K562 (cell line): ENCODE results near the gene RAI1. TPM values are rescaled to one million over a fixed set of nuclear protein-coding genes. Genes with fewer than 3 reads are reported as not detected.

Experiments
- ATAC-seq: fragments of 200-7000 bp; cut with Tn5 transposase; 3 replicates; pipeline ENCODE4 v1.9.1; 2020; ENCODE audit warnings: moderate library complexity
- BruUV-seq: library from RNA; stranded (reverse); fragments of 400-500 nt; replicated peaks from 2 replicates; lab custom pipeline; 2021; lab: Mats Ljungman, UMichigan
- CTCF ChIA-PET: fragments of 300-600 bp; formaldehyde crosslinking; extraction: SDS; loops from one replicate; lab custom pipeline; 2021; ENCODE audit warnings: low intra/inter-chr PET ratio; lab: Yijun Ruan, JAX
- POLR2A ChIA-PET: fragments of 300-600, 350-650 bp; sonication (Branson Sonifier 250); formaldehyde crosslinking; extraction: SDS; loops from one replicate; lab custom pipeline; 2021; ENCODE audit warnings: antibody characterized with exemption, inconsistent platforms; lab: Yijun Ruan, JAX
- DNase-seq, 4 experiments: peaks; one replicate each; pipeline versions ENCODE4 v3.0.0 to v3.0.0-alpha.2; 2011 to 2018; ENCODE audit warnings: low spot score in 3 of 4, mixed read lengths in 3 of 4; ENCODE audit errors: extremely low read depth in 1 of 4
- FAIRE-seq: peaks from 2 replicates; lab custom pipeline; 2011; peaks lifted over from hg19 to GRCh38; lab: Jason Lieb, UNC
- H2AFZ ChIP-seq: 2 replicates; pipeline ENCODE4 v1.6.0; 2011; ENCODE audit warnings: low read depth, low read length, control low read depth, inconsistent platforms
- H3K27ac ChIP-seq: fragments of 200-600 bp; 3 replicates; pipeline ENCODE4 v1.8.0; 2011; ENCODE audit warnings: low read depth, mild to moderate bottlenecking, control low read depth, inconsistent platforms, low read length, moderate library complexity, mixed read lengths; ENCODE audit errors: extremely low read depth
- H3K27me3 ChIP-seq, 2 experiments: fragments of 300-600 bp in 1 of 2; 2 replicates in 1 of 2; 3 replicates in 1 of 2; pipeline versions ENCODE4 v1.6.0 to v1.8.0; 2011; ENCODE audit warnings: inconsistent platforms in 2 of 2, low read length in 2 of 2, mild to moderate bottlenecking in 1 of 2, mixed read lengths in 1 of 2, moderate library complexity in 1 of 2; ENCODE audit not compliant: control insufficient read depth in 2 of 2, insufficient read depth in 2 of 2
- H3K36me3 ChIP-seq: fragments of 300-600 bp; 3 replicates; pipeline ENCODE4 v1.8.0; 2011; ENCODE audit warnings: mild to moderate bottlenecking, low read length, inconsistent platforms; ENCODE audit not compliant: control insufficient read depth, insufficient read depth
- H3K4me1 ChIP-seq, 2 experiments: fragments of 200-600 bp in 1 of 2; replicated peaks in 1 of 2; 2 replicates in 1 of 2; 3 replicates in 1 of 2; pipeline versions ENCODE4 v1.5.1 to v1.8.0; 2011; ENCODE audit warnings: inconsistent platforms in 2 of 2, low read length in 2 of 2, mild to moderate bottlenecking in 1 of 2, mixed read lengths in 1 of 2, moderate library complexity in 1 of 2; ENCODE audit not compliant: control insufficient read depth in 2 of 2, insufficient read depth in 2 of 2
- H3K4me2 ChIP-seq: 2 replicates; pipeline ENCODE4 v1.6.1; 2011; ENCODE audit warnings: low read length, control low read depth, inconsistent platforms, mixed read lengths; ENCODE audit not compliant: insufficient read depth
- H3K4me3 ChIP-seq: fragments of 200-600 bp; sonication (generic), shearing (Covaris generic); 2 replicates; pipeline ENCODE4 v1.5.1; 2016; ENCODE audit warnings: control low read depth, inconsistent platforms
- H3K79me2 ChIP-seq: fragments of 200-600 bp; 3 replicates; pipeline ENCODE4 v1.8.0; 2011; ENCODE audit warnings: low read length, inconsistent platforms; ENCODE audit not compliant: control insufficient read depth, insufficient read depth
- H3K9ac ChIP-seq, 2 experiments: 2 replicates each; pipeline versions ENCODE4 v1.6.0 to v1.6.1; 2011; ENCODE audit warnings: low read depth in 2 of 2, low read length in 2 of 2, control low read depth in 1 of 2, inconsistent platforms in 1 of 2, mild to moderate bottlenecking in 1 of 2, mixed read lengths in 1 of 2; ENCODE audit not compliant: insufficient read depth in 1 of 2
- H3K9me1 ChIP-seq: one replicate; pipeline ENCODE4 v1.6.0; 2011; ENCODE audit warnings: inconsistent platforms, mild to moderate bottlenecking, low read length, moderate library complexity; ENCODE audit not compliant: control insufficient read depth, insufficient read depth
- H3K9me3 ChIP-seq: replicated peaks from 2 replicates; pipeline ENCODE4 v1.5.1; 2011; ENCODE audit warnings: low read depth, low read length, inconsistent platforms; ENCODE audit not compliant: control insufficient read depth, insufficient read depth
- H4K20me1 ChIP-seq: replicated peaks from 2 replicates; pipeline ENCODE4 v1.6.1; 2011; ENCODE audit warnings: low read length, inconsistent platforms, mixed read lengths; ENCODE audit not compliant: control insufficient read depth, insufficient read depth
- CBFA2T2 ChIP-seq: fragments of 450-650 bp; conservative IDR thresholded peaks from 2 replicates; pipeline ENCODE4 v1.6.1; 2017; ENCODE audit warnings: mild to moderate bottlenecking
- CCNT2 ChIP-seq: IDR thresholded peaks from 2 replicates; pipeline ENCODE4 v1.6.1; 2011; ENCODE audit warnings: borderline replicate concordance, low read depth, mild to moderate bottlenecking, moderate library complexity, mixed read lengths, low read length; ENCODE audit not compliant: insufficient read length; ENCODE audit errors: extremely low read depth
- HDAC2 ChIP-seq: fragments of 450-650 bp; IDR thresholded peaks from 2 replicates; pipeline ENCODE4 v1.6.1; 2016; ENCODE audit warnings: mild to moderate bottlenecking
- HMG20A ChIP-seq: fragments of 450-650 bp; formaldehyde crosslinking; conservative IDR thresholded peaks from 2 replicates; pipeline ENCODE4 v1.4.0; 2020; ENCODE audit warnings: mild to moderate bottlenecking, mixed read lengths
- MAFG ChIP-seq: fragments of 450-650 bp; conservative IDR thresholded peaks from 2 replicates; pipeline ENCODE4 v1.6.1; 2016; ENCODE audit warnings: missing genetic modification characterization, missing compliant biosample characterization
- NEUROD1 ChIP-seq: fragments of 150-350 bp; IDR thresholded peaks from 2 replicates; pipeline ENCODE4 v1.6.1; 2014; ENCODE audit warnings: borderline replicate concordance, low read length, low read depth; ENCODE audit not compliant: partially characterized antibody
- NFE2 ChIP-seq: IDR thresholded peaks from 2 replicates; pipeline ENCODE4 v1.6.1; 2014; ENCODE audit warnings: antibody characterized with exemption, low read depth
- NRF1 ChIP-seq, 2 experiments: fragments of 450-650 bp; IDR thresholded peaks in 1 of 2; conservative IDR thresholded peaks in 1 of 2; 2 replicates each; pipeline ENCODE4 v1.6.1; 2014; ENCODE audit warnings: mild to moderate bottlenecking in 2 of 2
- RBFOX2 ChIP-seq: fragments of 200-400 bp; formaldehyde crosslinking; IDR thresholded peaks from 2 replicates; pipeline ENCODE4 v1.6.1; 2017; ENCODE audit warnings: low read depth, mild to moderate bottlenecking, low read length, moderate library complexity
- RNF2 ChIP-seq: sonication (generic); IDR thresholded peaks from 2 replicates; pipeline ENCODE4 v1.6.1; 2016
- SP1 ChIP-seq: sonication (generic); formaldehyde crosslinking; IDR thresholded peaks from 2 replicates; pipeline ENCODE4 v1.8.1; 2022; ENCODE audit warnings: mild to moderate bottlenecking, missing genetic modification reagents
- SRSF9 ChIP-seq: fragments of 200-400 bp; formaldehyde crosslinking; IDR thresholded peaks from 2 replicates; pipeline ENCODE4 v1.6.1; 2017; ENCODE audit warnings: low read depth, low read length, borderline replicate concordance
- TBP ChIP-seq: optimal IDR thresholded peaks from 2 replicates; pipeline ENCODE3; 2011; ENCODE audit warnings: low read depth, low read length, improper control_type of control experiment
- YY1 ChIP-seq, 3 experiments: IDR thresholded peaks; 2 replicates each; pipeline ENCODE4 v1.6.1; 2011; ENCODE audit warnings: low read length in 2 of 3, mild to moderate bottlenecking in 2 of 3, moderate library complexity in 2 of 3, borderline replicate concordance in 1 of 3, control low read depth in 1 of 3, low read depth in 1 of 3; ENCODE audit not compliant: insufficient read depth in 3 of 3, insufficient replicate concordance in 2 of 3, control insufficient read depth in 1 of 3, insufficient read length in 1 of 3; ENCODE audit errors: extremely low read depth in 1 of 3
- ZBTB17 ChIP-seq: fragments of 450-650 bp; formaldehyde crosslinking; IDR thresholded peaks from 2 replicates; pipeline ENCODE4 v1.4.0; 2020; ENCODE audit warnings: mild to moderate bottlenecking
- ZNF23 ChIP-seq: fragments of 250-450 bp; sonication (Bioruptor Pico); IDR thresholded peaks from 2 replicates; pipeline ENCODE4 v1.4.0; 2020; ENCODE audit warnings: mild to moderate bottlenecking
- ZNF324 ChIP-seq: fragments of 250-450 bp; sonication (Bioruptor Pico); IDR thresholded peaks from 2 replicates; pipeline ENCODE4 v1.4.0; 2020; ENCODE audit warnings: mild to moderate bottlenecking
- ZSCAN32 ChIP-seq: fragments of 450-650 bp; formaldehyde crosslinking; IDR thresholded peaks from 2 replicates; pipeline ENCODE4 v1.4.0; 2020; ENCODE audit warnings: mild to moderate bottlenecking, moderate library complexity
- WGBS: fragments of 100-300 bp; shearing (Covaris generic); methylation state at CpG from one replicate; pipeline ENCODE4 v1.1.6; 2016; ENCODE audit warnings: low coverage, mixed read lengths; ENCODE audit not compliant: insufficient coverage; ENCODE audit errors: missing lambda C conversion rate; 5-methylcytosine and 5-hydroxymethylcytosine counted together
- in situ Hi-C: fragments of 300-500 bp; cut with MboI; formaldehyde crosslinking; loops from 4 replicates; pipeline ENCODE4 v1.15.0; 2018; ENCODE audit warnings: inconsistent platforms, mixed read lengths
- intact Hi-C: fragments of 100-400 bp; cut with micrococcal nuclease; formaldehyde crosslinking; loops from 2 replicates; pipeline ENCODE4 v1.14.2; 2022
- polyA plus RNA-seq, 8 experiments: library from polyadenylated mRNA; depleted of rRNA in 4 of 8; stranded (reverse) in 5 of 8; unstranded in 3 of 8; fragments of >200 nt; fragmentation: Nextera tagmentation in 2 of 8; fragmentation: Illumina TruSeq in 1 of 8; extraction: Ambion mirVana in 2 of 8; extraction: Trizol in 1 of 8; gene quantifications; 2 replicates each; pipeline versions ENCODE4 v1.2.1 to v1.2.3, GENCODE V29; 2011 to 2014; ENCODE audit warnings: inconsistent platforms in 1 of 8, missing spikeins in 1 of 8
- total RNA-seq, 7 experiments: library from RNA; depleted of rRNA in 6 of 7; stranded (reverse); fragments of >200 nt in 6 of 7; fragmentation: Illumina TruSeq in 2 of 7; extraction: Trizol in 2 of 7; gene quantifications; 2 replicates each; pipeline versions ENCODE4 v1.2.1 to v1.2.3, GENCODE V29; 2011 to 2021; ENCODE audit warnings: low replicate concordance in 1 of 7
- TF ChIP-seq, protein P1 (sequence below), 2 experiments: fragments of 150-350 bp in 1 of 2; IDR thresholded peaks; 2 replicates each; pipeline ENCODE4 v1.6.1; 2012 to 2016; ENCODE audit warnings: low read depth in 2 of 2, low read length in 2 of 2, mild to moderate bottlenecking in 1 of 2, moderate library complexity in 1 of 2

Gene RAI1
- total and polyA plus RNA-seq, 9 of the 15 experiments (the other 6 are each of a cell fraction or from before 2014, with no cell fraction given) = 0.68 to 19.9 (median 5.5) TPM

DNA sequence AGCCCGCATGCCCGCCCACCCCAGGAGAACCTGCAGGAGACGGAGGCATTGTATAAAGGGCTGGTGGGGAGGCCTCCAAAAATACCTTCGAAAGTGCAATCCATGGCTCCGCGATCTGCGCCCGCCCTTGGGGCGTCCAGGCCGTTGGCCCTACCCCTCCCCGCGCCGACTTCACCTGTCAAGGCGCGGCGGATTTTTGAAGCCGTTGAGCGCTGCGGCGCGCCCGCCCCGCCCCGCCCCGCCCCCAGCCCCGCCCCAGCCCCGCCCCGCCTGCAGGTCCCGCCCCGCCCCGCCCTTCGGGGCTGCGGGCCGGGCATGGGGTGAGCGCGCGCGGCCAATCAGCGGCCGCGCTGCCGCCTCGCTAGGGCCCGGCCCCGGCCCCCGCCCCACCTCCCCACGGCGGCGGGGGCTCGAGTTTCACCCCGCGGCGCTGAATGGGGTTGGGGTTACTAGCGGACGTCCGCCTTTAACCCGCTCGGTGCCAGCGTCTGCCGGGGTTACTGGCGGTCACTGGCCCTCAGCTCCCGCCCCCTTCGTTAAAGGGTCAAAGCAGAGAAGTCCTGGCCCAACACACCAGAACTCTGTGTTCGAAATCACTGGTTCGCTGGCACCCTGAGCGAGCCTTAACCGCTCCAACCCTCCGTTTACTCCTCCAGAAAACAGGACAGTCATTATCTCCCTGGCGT lies 142.3 kb downstream of the RAI1 start:
- peak overlapping the region; percentile 78 to 92 for H3K9ac ChIP-seq
- H3K36me3 ChIP-seq = peaks cover 72% of the 10 kb centered on the region; the same call in 2 of the 3 replicates
- ATAC-seq (peak; percentile 86), FAIRE-seq (peak; percentile 63), DNase-seq (peak; percentile 89 to 98 (median 94))
- H3K27me3 ChIP-seq = no peaks in the 10 kb centered on the region
- WGBS = 3% methylated on average over 19 of the region's 69 CpGs
- peak overlapping the region; percentile 52 for H3K4me3 ChIP-seq
- H4K20me1 ChIP-seq = peaks cover 40% of the 10 kb centered on the region
- H3K79me2 ChIP-seq = peaks cover 97% of the 10 kb centered on the region
- in situ Hi-C loops = no loop called here
- intact Hi-C loops = loop anchor here (2.0 to 10.0 kb wide), 2 partner anchors 13 to 139 kb away; partner anchors contain the start of genes RAI1 and SREBF1
- peak overlapping the region; percentile 99 for H3K27ac ChIP-seq
- no peak overlapping the region for H2AFZ ChIP-seq
- peaks cover 82 to 88% of the 10 kb centered on the region in 2 experiments for H3K4me1 ChIP-seq
- ChIA-PET CTCF (no interaction called here), POLR2A (interaction anchor here (0.7 to 6.0 kb wide), 4 partner anchors 12 to 32 kb away, joined by 3 to 102 read pairs (median 5); partner anchors contain the start of gene SREBF1)
- no TSS peak for BruUV-seq
- H3K9me1 ChIP-seq = peaks cover 2% of the 10 kb centered on the region
- no peaks in the 10 kb centered on the region for H3K9me3 ChIP-seq
- peak overlapping the region; percentile 85 for H3K4me2 ChIP-seq
- TF ChIP-seq CBFA2T2 = peak; percentile 25; the same call in 1 of the 2 replicates
- 0 out of 4 replicates have a peak, but pooled peaks of 1 of the 2 experiments have one; percentile 10 for TF ChIP-seq NRF1 (conservative IDR thresholded peaks at IDR 0.05 in 1 of 2, IDR thresholded peaks at IDR 0.05 in 1 of 2)
- TF ChIP-seq YY1 (IDR thresholded peaks at IDR 0.05; ENCODE audit: borderline replicate concordance in 1 of 3, control insufficient read depth in 1 of 3, extremely low read depth in 1 of 3, insufficient read depth in 3 of 3, insufficient read length in 1 of 3, insufficient replicate concordance in 2 of 3, low read depth in 1 of 3, low read length in 2 of 3) = peak in 1 of 3 experiments; percentile 12
- TF ChIP-seq RBFOX2 = peak; percentile 58; the same call in 1 of the 2 replicates
- peak; percentile 84 for TF ChIP-seq ZBTB17 (CRISPR knock-in tag)
- peak; percentile 26 for TF ChIP-seq TBP
- TF ChIP-seq SP1 (CRISPR knock-in tag) = peak; percentile 36; the same call in 1 of the 2 replicates
- peak; percentile 70 for TF ChIP-seq CCNT2
- no peak for TF ChIP-seq SRSF9
- peak; percentile 54; the same call in 1 of the 2 replicates for TF ChIP-seq RNF2
- TF ChIP-seq HDAC2 = peak; percentile 44; the same call in 1 of the 2 replicates
- no peak for TF ChIP-seq ZNF324 (CRISPR knock-in tag)
- no peak for TF ChIP-seq ZSCAN32
- TF ChIP-seq NEUROD1 = no peak
- TF ChIP-seq NFE2 = 0 out of 2 replicates have a peak, but pooled peaks have one; percentile 8
- TF ChIP-seq, protein P1, sequence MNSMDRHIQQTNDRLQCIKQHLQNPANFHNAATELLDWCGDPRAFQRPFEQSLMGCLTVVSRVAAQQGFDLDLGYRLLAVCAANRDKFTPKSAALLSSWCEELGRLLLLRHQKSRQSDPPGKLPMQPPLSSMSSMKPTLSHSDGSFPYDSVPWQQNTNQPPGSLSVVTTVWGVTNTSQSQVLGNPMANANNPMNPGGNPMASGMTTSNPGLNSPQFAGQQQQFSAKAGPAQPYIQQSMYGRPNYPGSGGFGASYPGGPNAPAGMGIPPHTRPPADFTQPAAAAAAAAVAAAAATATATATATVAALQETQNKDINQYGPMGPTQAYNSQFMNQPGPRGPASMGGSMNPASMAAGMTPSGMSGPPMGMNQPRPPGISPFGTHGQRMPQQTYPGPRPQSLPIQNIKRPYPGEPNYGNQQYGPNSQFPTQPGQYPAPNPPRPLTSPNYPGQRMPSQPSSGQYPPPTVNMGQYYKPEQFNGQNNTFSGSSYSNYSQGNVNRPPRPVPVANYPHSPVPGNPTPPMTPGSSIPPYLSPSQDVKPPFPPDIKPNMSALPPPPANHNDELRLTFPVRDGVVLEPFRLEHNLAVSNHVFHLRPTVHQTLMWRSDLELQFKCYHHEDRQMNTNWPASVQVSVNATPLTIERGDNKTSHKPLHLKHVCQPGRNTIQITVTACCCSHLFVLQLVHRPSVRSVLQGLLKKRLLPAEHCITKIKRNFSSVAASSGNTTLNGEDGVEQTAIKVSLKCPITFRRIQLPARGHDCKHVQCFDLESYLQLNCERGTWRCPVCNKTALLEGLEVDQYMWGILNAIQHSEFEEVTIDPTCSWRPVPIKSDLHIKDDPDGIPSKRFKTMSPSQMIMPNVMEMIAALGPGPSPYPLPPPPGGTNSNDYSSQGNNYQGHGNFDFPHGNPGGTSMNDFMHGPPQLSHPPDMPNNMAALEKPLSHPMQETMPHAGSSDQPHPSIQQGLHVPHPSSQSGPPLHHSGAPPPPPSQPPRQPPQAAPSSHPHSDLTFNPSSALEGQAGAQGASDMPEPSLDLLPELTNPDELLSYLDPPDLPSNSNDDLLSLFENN (IDR thresholded peaks at IDR 0.05; ENCODE audit: low read depth in 2 of 2, low read length in 2 of 2) = 0 out of 4 replicates have a peak, but pooled peaks of 1 of the 2 experiments have one; percentile 39
- no peak for TF ChIP-seq HMG20A
- TF ChIP-seq MAFG (tag) = 0 out of 2 replicates have a peak, but pooled peaks have one; percentile 10
- TF ChIP-seq ZNF23 (CRISPR knock-in tag) = no peak
